Keratinocyte (primary cell): Measurements from ENCODE around the gene USP28. TPM values are rescaled to one million over a fixed set of nuclear protein-coding genes. Genes with fewer than 3 reads are reported as not detected.

Experiments used
- DNase-seq: peaks from one replicate; pipeline ENCODE4 v3.0.0-alpha.2; 2011; ENCODE audit warnings: low read depth, missing footprints, low spot score
- FAIRE-seq: peaks from 2 replicates; lab custom pipeline; 2011; peaks lifted over from hg19 to GRCh38; lab: Jason Lieb, UNC
- H2AFZ ChIP-seq: 2 replicates; pipeline ENCODE4 v1.6.0; 2012; ENCODE audit warnings: low read length, control low read depth, inconsistent platforms; ENCODE audit not compliant: control insufficient read depth
- H3K27ac ChIP-seq: 2 replicates; pipeline ENCODE4 v1.5.1; 2011; ENCODE audit warnings: low read length; ENCODE audit not compliant: control insufficient read depth, insufficient read depth
- H3K27me3 ChIP-seq: 3 replicates; pipeline ENCODE4 v1.6.0; 2011; ENCODE audit warnings: low read length; ENCODE audit not compliant: control insufficient read depth, insufficient read depth; ENCODE audit errors: extremely low read depth
- H3K36me3 ChIP-seq, 2 experiments: 2 replicates in 1 of 2; 3 replicates in 1 of 2; pipeline ENCODE4 v1.5.1; 2011; ENCODE audit warnings: low read length in 2 of 2, mild to moderate bottlenecking in 1 of 2; ENCODE audit not compliant: control insufficient read depth in 2 of 2, insufficient read depth in 2 of 2; ENCODE audit errors: extremely low read depth in 1 of 2
- H3K4me1 ChIP-seq: 3 replicates; pipeline ENCODE4 v1.5.1; 2011; ENCODE audit warnings: low read length; ENCODE audit not compliant: control insufficient read depth, insufficient read depth; ENCODE audit errors: extremely low read depth
- H3K4me2 ChIP-seq: 3 replicates; pipeline ENCODE4 v1.6.0; 2011; ENCODE audit warnings: low read depth, low read length; ENCODE audit not compliant: control insufficient read depth, insufficient read depth; ENCODE audit errors: extremely low read depth
- H3K4me3 ChIP-seq, 3 experiments: fragments of 200-600 bp in 1 of 3; sonication (generic) in 1 of 3; 2 replicates in 2 of 3; 3 replicates in 1 of 3; pipeline ENCODE4 v1.5.1; 2011 to 2016; ENCODE audit warnings: low read length in 3 of 3, mild to moderate bottlenecking in 3 of 3, control low read depth in 2 of 3, inconsistent platforms in 1 of 3, low read depth in 1 of 3, mixed read lengths in 1 of 3, mixed run types in 1 of 3, moderate library complexity in 1 of 3; ENCODE audit not compliant: control insufficient read depth in 2 of 3, insufficient read depth in 2 of 3; ENCODE audit errors: extremely low read depth in 1 of 3
- H3K79me2 ChIP-seq: 2 replicates; pipeline ENCODE4 v1.6.0; 2012; ENCODE audit warnings: low read length; ENCODE audit not compliant: control insufficient read depth, insufficient read depth
- H3K9ac ChIP-seq: 3 replicates; pipeline ENCODE4 v1.6.0; 2011; ENCODE audit warnings: low read length; ENCODE audit not compliant: control insufficient read depth, insufficient read depth; ENCODE audit errors: extremely low read depth
- H3K9me1 ChIP-seq: 3 replicates; pipeline ENCODE4 v1.6.0; 2011; ENCODE audit warnings: low read length; ENCODE audit not compliant: control insufficient read depth, insufficient read depth; ENCODE audit errors: extremely low read depth
- H3K9me3 ChIP-seq: 2 replicates; pipeline ENCODE4 v1.5.1; 2012; ENCODE audit warnings: low read depth, low read length; ENCODE audit not compliant: control insufficient read depth
- H4K20me1 ChIP-seq: 3 replicates; pipeline ENCODE4 v1.6.0; 2011; ENCODE audit warnings: low read length; ENCODE audit not compliant: control insufficient read depth, insufficient read depth; ENCODE audit errors: extremely low read depth
- CTCF ChIP-seq, 3 experiments: IDR thresholded peaks in 1 of 3; conservative IDR thresholded peaks in 1 of 3; optimal IDR thresholded peaks in 1 of 3; 2 replicates in 2 of 3; 3 replicates in 1 of 3; pipeline versions ENCODE3 to v1.5.1; 2011; ENCODE audit warnings: low read length in 3 of 3, mild to moderate bottlenecking in 3 of 3, moderate library complexity in 2 of 3, control low read depth in 1 of 3, inconsistent platforms in 1 of 3; ENCODE audit not compliant: insufficient read depth in 2 of 3; ENCODE audit errors: extremely low read depth in 1 of 3
- EZH2 ChIP-seq: IDR thresholded peaks from one replicate; pipeline ENCODE4 v1.6.1; 2012; ENCODE audit warnings: inconsistent platforms, mild to moderate bottlenecking, low read length, moderate library complexity
- dilution Hi-C: fragments of 300-500 bp; cut with MboI; formaldehyde crosslinking; loops from one replicate; pipeline ENCODE4 v1.7.0; 2020; ENCODE audit warnings: low sequenced_read_pairs; ENCODE audit not compliant: extremely low pct_ligation_motif_present
- polyA plus RNA-seq, 5 experiments: library from polyadenylated mRNA; depleted of rRNA in 3 of 5; stranded (reverse) in 3 of 5; stranded (forward) in 1 of 5; unstranded in 1 of 5; fragments of >200 nt; gene quantifications; 1 replicate in 1 of 5; 2 replicates in 3 of 5; 3 replicates in 1 of 5; pipeline versions ENCODE4 v1.2.1 to v1.2.3, GENCODE V29; 2011 to 2012; ENCODE audit warnings: missing spikeins in 2 of 5, low read depth in 1 of 5, low replicate concordance in 1 of 5

USP28 gene
- polyA plus RNA-seq, 1 donor (not counting 4 experiments of a cell fraction or from before 2014, with no cell fraction given) = 37.4 TPM

GRCh38 chr11:113847580-113847979 lies 27.8 kb downstream of the USP28 start:
- DNase-seq (no peak), FAIRE-seq (no peak)
- dilution Hi-C loops = no loop called here
- no peaks in the 10 kb centered on the region for H4K20me1 ChIP-seq
- no peak overlapping the region for H2AFZ ChIP-seq
- no peak overlapping the region for H3K9ac ChIP-seq
- H3K4me3 ChIP-seq = no peak overlapping the region
- TF ChIP-seq EZH2 (no peak), CTCF (optimal IDR thresholded peaks at IDR 0.05 in 1 of 3, IDR thresholded peaks at IDR 0.05 in 1 of 3, conservative IDR thresholded peaks at IDR 0.05 in 1 of 3; ENCODE audit: extremely low read depth in 1 of 3, insufficient read depth in 2 of 3, low read length in 3 of 3) (no peak)
- no peaks in the 10 kb centered on the region for H3K79me2 ChIP-seq
- no peaks in the 10 kb centered on the region for H3K9me3 ChIP-seq
- H3K4me2 ChIP-seq = no peak overlapping the region
- no peak overlapping the region for H3K27ac ChIP-seq
- peaks cover 12% of the 10 kb centered on the region in 2 experiments for H3K36me3 ChIP-seq
- H3K9me1 ChIP-seq = no peaks in the 10 kb centered on the region
- no peaks in the 10 kb centered on the region for H3K27me3 ChIP-seq
- peaks cover 5% of the 10 kb centered on the region for H3K4me1 ChIP-seq

- H3K4me3 ChIP-seq = no peak overlapping the region
- no peak for FAIRE-seq
- H3K4me1 ChIP-seq = peaks cover 5% of the 10 kb centered on the region
- TF ChIP-seq EZH2 = no peak
- no peak for TF ChIP-seq CTCF (optimal IDR thresholded peaks at IDR 0.05 in 1 of 3, IDR thresholded peaks at IDR 0.05 in 1 of 3, conservative IDR thresholded peaks at IDR 0.05 in 1 of 3; ENCODE audit: extremely low read depth in 1 of 3, insufficient read depth in 2 of 3, low read length in 3 of 3)
- H3K4me2 ChIP-seq = no peak overlapping the region
- no peaks in the 10 kb centered on the region for H3K9me1 ChIP-seq
- no peak overlapping the region for H3K9ac ChIP-seq
- no peaks in the 10 kb centered on the region for H3K79me2 ChIP-seq
- DNase-seq = no peak
- H3K9me3 ChIP-seq = no peaks in the 10 kb centered on the region
- no peak overlapping the region for H2AFZ ChIP-seq
- no peak overlapping the region for H3K27ac ChIP-seq
- dilution Hi-C loops = no loop called here
- H3K27me3 ChIP-seq = no peaks in the 10 kb centered on the region
- H3K36me3 ChIP-seq = peaks cover 12% of the 10 kb centered on the region in 2 experiments
- no peaks in the 10 kb centered on the region for H4K20me1 ChIP-seq
Measured at GRCh38 chr11:113847111-113847510, 28.3 kb downstream of the USP28 start.
